Small intestine (tissue), 7 donors: Measurements from ENCODE around the gene SPDYE18. TPM values are rescaled to one million over a fixed set of nuclear protein-coding genes. Genes with fewer than 3 reads are reported as not detected.
"Not testable (repeated sequence)": the region's sequence is repeated elsewhere in the genome, so short reads cannot be mapped to it uniquely, and the experiment has no call there.

Source experiments
- DNase-seq, 2 donors: peaks; one replicate each; pipeline versions ENCODE4 v3.0.0 to v3.0.0-alpha.2; 2013
- FAIRE-seq: peaks from 2 replicates; lab custom pipeline; 2012; peaks lifted over from hg19 to GRCh38; lab: Jason Lieb, UNC
- H3K27ac ChIP-seq, 3 donors: one replicate each; pipeline ENCODE4 v1.5.1; 2013; ENCODE audit warnings: low read length in 2 of 3, mild to moderate bottlenecking in 2 of 3, control low read depth in 1 of 3, inconsistent platforms in 1 of 3, low read depth in 1 of 3, moderate library complexity in 1 of 3
- H3K27me3 ChIP-seq, 3 donors: one replicate each; pipeline ENCODE4 v1.6.1; 2013; ENCODE audit warnings: low read length in 3 of 3, inconsistent platforms in 1 of 3; ENCODE audit not compliant: control insufficient read depth in 3 of 3, insufficient read depth in 3 of 3
- H3K36me3 ChIP-seq, 3 donors: one replicate each; pipeline ENCODE4 v1.6.1; 2013; ENCODE audit warnings: low read length in 3 of 3, inconsistent platforms in 1 of 3, low read depth in 1 of 3, mild to moderate bottlenecking in 1 of 3, moderate library complexity in 1 of 3; ENCODE audit not compliant: control insufficient read depth in 3 of 3, insufficient read depth in 2 of 3
- H3K4me1 ChIP-seq, 3 donors: one replicate each; pipeline ENCODE4 v1.6.1; 2013; ENCODE audit warnings: low read length in 2 of 3, inconsistent platforms in 1 of 3, low read depth in 1 of 3, mild to moderate bottlenecking in 1 of 3, moderate library complexity in 1 of 3; ENCODE audit not compliant: control insufficient read depth in 3 of 3, insufficient read depth in 2 of 3
- H3K4me3 ChIP-seq, 3 donors: one replicate each; pipeline ENCODE4 v1.5.1; 2013; ENCODE audit warnings: low read length in 3 of 3, control low read depth in 1 of 3, inconsistent platforms in 1 of 3, low read depth in 1 of 3, mild to moderate bottlenecking in 1 of 3, moderate library complexity in 1 of 3
- H3K9me3 ChIP-seq, 2 donors: one replicate each; pipeline ENCODE4 v1.6.1; 2013; ENCODE audit warnings: low read depth in 1 of 2, low read length in 1 of 2; ENCODE audit not compliant: control insufficient read depth in 2 of 2, insufficient read depth in 1 of 2
- WGBS, 3 donors: extraction: QIAGEN DNeasy Blood & Tissue Kit; methylation state at CpG; one replicate each; pipeline ENCODE4 v1.1.7; 2013; 5-methylcytosine and 5-hydroxymethylcytosine counted together
- polyA plus RNA-seq, 4 donors: library from polyadenylated mRNA; stranded (reverse) in 3 of 4; unstranded in 1 of 4; fragments of 200-250 nt in 3 of 4; fragments of 120-200 nt in 1 of 4; gene quantifications; one replicate each; pipeline versions ENCODE4 v1.2.1 to v1.2.3, GENCODE V29; 2013
- donor health status: healthy with polysubstance abuse.
- donor health status: control.
- donor health status: control.
- donor health status: Bipolar disorder and iron deficiency.
- donor health status: healthy.

Gene SPDYE18
- polyA plus RNA-seq, 4 donors = 0.28 to 1.3 (median 0.85) TPM

GRCh38 chr7:77026349-77026748 is 36.0 kb downstream of the SPDYE18 start:
- not testable (repeated sequence) for FAIRE-seq, H3K4me3 ChIP-seq, H3K27ac ChIP-seq, DNase-seq, H3K4me1 ChIP-seq, H3K27me3 ChIP-seq, H3K36me3 ChIP-seq, H3K9me3 ChIP-seq
- 89 to 100% (median 94%) methylated on average over 6 to 7 of the region's 10 CpGs for WGBS, 3 donors

GRCh38 chr7:77010074-77010680 is 52.2 kb downstream of the SPDYE18 start:
- not testable (repeated sequence) for DNase-seq, H3K4me3 ChIP-seq, H3K4me1 ChIP-seq, H3K9me3 ChIP-seq, FAIRE-seq, H3K36me3 ChIP-seq, H3K27me3 ChIP-seq, H3K27ac ChIP-seq
- WGBS, 3 donors = 90 to 95% (median 91%) methylated on average over 9 to 10 of the region's 16 CpGs

GRCh38 chr7:77008000-77008399 is 54.4 kb downstream of the SPDYE18 start:
- not testable (repeated sequence) for H3K4me3 ChIP-seq, FAIRE-seq, H3K27me3 ChIP-seq, H3K4me1 ChIP-seq, H3K9me3 ChIP-seq
- WGBS, 3 donors = 44 to 64% (median 50%) methylated on average over 9 to 10 of the region's 10 CpGs
- DNase-seq = peak; percentile 1 to 34
- Histone ChIP-seq H3K36me3 (peaks cover 0 to 11% (median 0%) of the 10 kb centered on the region in 3 donors), H3K27ac (peak overlapping the region in 1 of 3 donors; percentile 14)

- H3K36me3 ChIP-seq = peaks cover 0 to 25% (median 0%) of the 10 kb centered on the region in 3 donors
- not testable (repeated sequence) for DNase-seq, H3K4me3 ChIP-seq, H3K4me1 ChIP-seq, H3K27me3 ChIP-seq, FAIRE-seq, H3K9me3 ChIP-seq
- peak overlapping the region in 1 of 3 donors; percentile 41 for H3K27ac ChIP-seq
- 52 to 77% (median 55%) methylated on average over 10 to 14 of the region's 22 CpGs for WGBS, 3 donors
Measured at GRCh38 chr7:77006127-77007110, 55.9 kb downstream of the SPDYE18 start.

GRCh38 chr7:77005461-77006057 is 56.8 kb downstream of the SPDYE18 start:
- DNase-seq = not testable (repeated sequence)

GRCh38 chr7:77004151-77004550 is 58.2 kb downstream of the SPDYE18 start:
- H3K36me3 ChIP-seq = peaks cover 0 to 28% (median 0%) of the 10 kb centered on the region in 3 donors
- H3K27ac ChIP-seq, FAIRE-seq, H3K9me3 ChIP-seq, H3K27me3 ChIP-seq, H3K4me3 ChIP-seq, H3K4me1 ChIP-seq, DNase-seq: not testable (repeated sequence)
- WGBS, 3 donors = 92 to 93% (median 93%) methylated on average over 9 to 11 of the region's 18 CpGs

More at GRCh38 chr7:77005461-77006057, 56.8 kb downstream of the SPDYE18 start:
- H3K27ac ChIP-seq, H3K9me3 ChIP-seq, H3K4me1 ChIP-seq, H3K4me3 ChIP-seq, FAIRE-seq, H3K27me3 ChIP-seq: not testable (repeated sequence)
- H3K36me3 ChIP-seq = peaks cover 0 to 28% (median 0%) of the 10 kb centered on the region in 3 donors
- WGBS, 3 donors = 80 to 95% (median 91%) methylated on average over 10 to 23 of the region's 27 CpGs

- FAIRE-seq, H3K4me3 ChIP-seq, DNase-seq, H3K9me3 ChIP-seq, H3K27ac ChIP-seq, H3K27me3 ChIP-seq, H3K4me1 ChIP-seq: not testable (repeated sequence)
- H3K36me3 ChIP-seq = peaks cover 0 to 28% (median 0%) of the 10 kb centered on the region in 3 donors
- 86 to 96% (median 96%) methylated on average over 8 to 10 of the region's 10 CpGs for WGBS, 3 donors
Measured at GRCh38 chr7:77003241-77003640, 59.1 kb downstream of the SPDYE18 start.

GRCh38 chr7:77002678-77003233 is 59.6 kb downstream of the SPDYE18 start:
- not testable (repeated sequence) for H3K27me3 ChIP-seq, H3K4me1 ChIP-seq, FAIRE-seq, H3K27ac ChIP-seq, H3K4me3 ChIP-seq, H3K9me3 ChIP-seq, DNase-seq
- WGBS, 3 donors = 92 to 93% (median 93%) methylated on average over 18 to 21 of the region's 21 CpGs
- H3K36me3 ChIP-seq = peaks cover 0 to 28% (median 0%) of the 10 kb centered on the region in 3 donors
